HepG2 (cell line): ENCODE measurements around the gene PLAA. TPM values are rescaled to one million over a fixed set of nuclear protein-coding genes. Genes with fewer than 3 reads are reported as not detected.

Experiments used
- CSRNP1 ChIP-seq: sonication (generic); formaldehyde crosslinking; IDR thresholded peaks from 2 replicates; pipeline ENCODE4 v1.8.1; 2023; ENCODE audit warnings: mild to moderate bottlenecking, missing genetic modification reagents
- DR1 ChIP-seq: sonication (generic); formaldehyde crosslinking; IDR thresholded peaks from 2 replicates; pipeline ENCODE4 v1.8.0; 2021; ENCODE audit warnings: mild to moderate bottlenecking, missing genetic modification reagents, inconsistent platforms
- FOXP1 ChIP-seq, 2 experiments: fragments of 450-650 bp in 1 of 2; IDR thresholded peaks; 2 replicates each; pipeline ENCODE4 v1.6.1; 2017 to 2018; ENCODE audit warnings: antibody characterized with exemption in 1 of 2
- GPBP1L1 ChIP-seq: sonication (generic); formaldehyde crosslinking; IDR thresholded peaks from 2 replicates; pipeline ENCODE4 v1.5.0; 2020; ENCODE audit warnings: mild to moderate bottlenecking, missing genetic modification reagents
- KDM1A ChIP-seq: IDR thresholded peaks from 2 replicates; pipeline ENCODE4 v1.6.1; 2016; ENCODE audit warnings: missing compliant biosample characterization
- MAZ ChIP-seq, 2 experiments: sonication (generic) in 1 of 2; formaldehyde crosslinking in 1 of 2; IDR thresholded peaks; 2 replicates each; pipeline versions ENCODE4 v1.5.0 to v1.6.1; 2012 to 2020; ENCODE audit warnings: low read depth in 2 of 2, mild to moderate bottlenecking in 2 of 2, borderline replicate concordance in 1 of 2, improper control_type of control experiment in 1 of 2, low read length in 1 of 2, missing genetic modification reagents in 1 of 2, moderate library complexity in 1 of 2
- MTF1 ChIP-seq: sonication (generic); formaldehyde crosslinking; IDR thresholded peaks from 2 replicates; pipeline ENCODE4 v1.5.0; 2020; ENCODE audit warnings: missing genetic modification reagents
- NFYB ChIP-seq: sonication (generic); formaldehyde crosslinking; IDR thresholded peaks from 2 replicates; pipeline ENCODE4 v1.4.0; 2020; ENCODE audit warnings: missing genetic modification reagents
- PRDM4 ChIP-seq: sonication (generic); formaldehyde crosslinking; IDR thresholded peaks from 2 replicates; pipeline ENCODE4 v1.9.0; 2021; ENCODE audit warnings: missing genetic modification reagents, borderline replicate concordance
- RAD51 ChIP-seq: fragments of 450-650 bp; IDR thresholded peaks from 2 replicates; pipeline ENCODE4 v1.6.1; 2016; ENCODE audit warnings: borderline replicate concordance
- RARA ChIP-seq: IDR thresholded peaks from 2 replicates; pipeline ENCODE4 v1.6.1; 2016; ENCODE audit warnings: missing genetic modification reagents, missing compliant biosample characterization
- SRY ChIP-seq: sonication (generic); formaldehyde crosslinking; IDR thresholded peaks from 2 replicates; pipeline ENCODE4 v1.8.0; 2022; ENCODE audit warnings: mild to moderate bottlenecking, missing genetic modification reagents
- TCF7 ChIP-seq: sonication (generic); IDR thresholded peaks from 2 replicates; pipeline ENCODE4 v1.6.1; 2016; ENCODE audit warnings: antibody characterized with exemption, low read depth
- ZBTB2 ChIP-seq: sonication (generic); formaldehyde crosslinking; IDR thresholded peaks from 2 replicates; pipeline ENCODE4 v1.8.0; 2022; ENCODE audit warnings: low read depth, missing genetic modification reagents
- ZBTB38 ChIP-seq: sonication (generic); formaldehyde crosslinking; IDR thresholded peaks from 2 replicates; pipeline ENCODE4 v1.5.1; 2020; ENCODE audit warnings: mild to moderate bottlenecking, missing genetic modification reagents
- ZNF101 ChIP-seq: sonication (generic); formaldehyde crosslinking; IDR thresholded peaks from 2 replicates; pipeline ENCODE4 v1.4.0; 2020; ENCODE audit warnings: mild to moderate bottlenecking, low read depth, missing genetic modification reagents, borderline replicate concordance
- ZNF570 ChIP-seq: sonication (generic); formaldehyde crosslinking; IDR thresholded peaks from 2 replicates; pipeline ENCODE4 v1.4.0; 2020; ENCODE audit warnings: mild to moderate bottlenecking, missing genetic modification reagents, borderline replicate concordance
- ZNF572 ChIP-seq: sonication (generic); formaldehyde crosslinking; IDR thresholded peaks from 2 replicates; pipeline ENCODE4 v1.5.1; 2020; ENCODE audit warnings: mild to moderate bottlenecking, missing genetic modification reagents
- ZNF775 ChIP-seq: sonication (generic); formaldehyde crosslinking; IDR thresholded peaks from 2 replicates; pipeline ENCODE4 v1.4.0; 2020; ENCODE audit warnings: missing genetic modification reagents, mild to moderate bottlenecking, moderate library complexity, borderline replicate concordance
- ZSCAN5A ChIP-seq: sonication (generic); formaldehyde crosslinking; IDR thresholded peaks from 2 replicates; pipeline ENCODE4 v1.8.0; 2022; ENCODE audit warnings: mild to moderate bottlenecking, missing genetic modification reagents, borderline replicate concordance
- polyA plus RNA-seq, 8 experiments: library from polyadenylated mRNA; depleted of rRNA in 3 of 8; stranded (reverse) in 7 of 8; unstranded in 1 of 8; fragments of >200 nt; fragmentation: Illumina TruSeq in 4 of 8; extraction: Trizol in 4 of 8; gene quantifications; 2 replicates each; pipeline versions ENCODE4 v1.2.1 to v1.2.3, GENCODE V29; 2011 to 2016; ENCODE audit warnings: low read depth in 4 of 8, missing spikeins in 1 of 8, mixed read lengths in 1 of 8; ENCODE audit not compliant: insufficient read depth in 1 of 8
- total RNA-seq, 5 experiments: library from RNA; depleted of rRNA; stranded (reverse); fragments of >200 nt; fragmentation: Illumina TruSeq; extraction: Trizol; gene quantifications; 2 replicates each; pipeline ENCODE4 v1.2.3, GENCODE V29; 2016; ENCODE audit warnings: low read depth in 1 of 5

The PLAA gene
- total and polyA plus RNA-seq, 2 of the 13 experiments (the other 11 are each of a cell fraction or from before 2014, with no cell fraction given): 5.8 to 22.9 TPM

GRCh38 chr9:26892251-26893029 lies 54.6 kb downstream of the PLAA start, which contains the start of gene CAAP1 (continued):
- TF ChIP-seq PRDM4 (CRISPR knock-in tag): no peak
- no peak for TF ChIP-seq FOXP1 (IDR thresholded peaks at IDR 0.05)
- no peak for TF ChIP-seq FOXP1 (CRISPR knock-in tag; IDR thresholded peaks at IDR 0.05)
- TF ChIP-seq GPBP1L1 (CRISPR knock-in tag): no peak
- no peak for TF ChIP-seq RARA (CRISPR knock-in tag)
- TF ChIP-seq TCF7: no peak
- TF ChIP-seq ZBTB2 (CRISPR knock-in tag): peak; percentile 83
- no peak for TF ChIP-seq ZNF101 (CRISPR knock-in tag)
- TF ChIP-seq RAD51: no peak
- TF ChIP-seq NFYB (CRISPR knock-in tag): peak; percentile 61; the same call in 1 of the 2 replicates
- peak; percentile 94 for TF ChIP-seq SRY (CRISPR knock-in tag)
- peak; percentile 83; the same call in 1 of the 2 replicates for TF ChIP-seq CSRNP1 (CRISPR knock-in tag)
- TF ChIP-seq KDM1A (CRISPR knock-in tag): no peak
- TF ChIP-seq ZNF572 (CRISPR knock-in tag): 0 out of 2 replicates have a peak, but pooled peaks have one; percentile 96
- no peak for TF ChIP-seq ZNF775 (CRISPR knock-in tag)
- no peak for TF ChIP-seq ZSCAN5A (CRISPR knock-in tag)
- TF ChIP-seq MAZ (IDR thresholded peaks at IDR 0.05; ENCODE audit: borderline replicate concordance, low read depth, low read length): peak; percentile 39; the same call in 1 of the 2 replicates
- peak; percentile 89 for TF ChIP-seq MAZ (CRISPR knock-in tag; IDR thresholded peaks at IDR 0.05; ENCODE audit: low read depth)
- TF ChIP-seq ZNF570 (CRISPR knock-in tag): no peak
- TF ChIP-seq DR1 (CRISPR knock-in tag): no peak
- TF ChIP-seq ZBTB38 (CRISPR knock-in tag): peak; percentile 93
- no peak for TF ChIP-seq MTF1
